Cardiac fibroblast (primary cell): ENCODE measurements around the gene PDGFB.

Experiments used
- DNase-seq, 2 donors: peaks; one replicate each; pipeline versions ENCODE4 v3.0.0 to v3.0.0-alpha.2; 2010; ENCODE audit warnings: low read depth in 2 of 2
- H3K4me3 ChIP-seq, 2 donors: replicated peaks in 1 of 2; 1 replicate in 1 of 2; 2 replicates in 1 of 2; pipeline ENCODE4 v1.5.1; 2011; ENCODE audit warnings: low read depth in 2 of 2, low read length in 2 of 2, mild to moderate bottlenecking in 2 of 2, moderate library complexity in 1 of 2
- TF ChIP-seq, protein P1 (sequence below): IDR thresholded peaks from one replicate; pipeline ENCODE4 v1.5.1; 2011; ENCODE audit warnings: low read depth, mild to moderate bottlenecking, low read length, inconsistent platforms

The PDGFB gene

GRCh38 chr22:39188809-39189208 lies 56.0 kb downstream of the PDGFB start:
- peak in 1 of 2 donors; percentile 59 for DNase-seq
- H3K4me3 ChIP-seq = no peak overlapping the region
- TF ChIP-seq, protein P1, sequence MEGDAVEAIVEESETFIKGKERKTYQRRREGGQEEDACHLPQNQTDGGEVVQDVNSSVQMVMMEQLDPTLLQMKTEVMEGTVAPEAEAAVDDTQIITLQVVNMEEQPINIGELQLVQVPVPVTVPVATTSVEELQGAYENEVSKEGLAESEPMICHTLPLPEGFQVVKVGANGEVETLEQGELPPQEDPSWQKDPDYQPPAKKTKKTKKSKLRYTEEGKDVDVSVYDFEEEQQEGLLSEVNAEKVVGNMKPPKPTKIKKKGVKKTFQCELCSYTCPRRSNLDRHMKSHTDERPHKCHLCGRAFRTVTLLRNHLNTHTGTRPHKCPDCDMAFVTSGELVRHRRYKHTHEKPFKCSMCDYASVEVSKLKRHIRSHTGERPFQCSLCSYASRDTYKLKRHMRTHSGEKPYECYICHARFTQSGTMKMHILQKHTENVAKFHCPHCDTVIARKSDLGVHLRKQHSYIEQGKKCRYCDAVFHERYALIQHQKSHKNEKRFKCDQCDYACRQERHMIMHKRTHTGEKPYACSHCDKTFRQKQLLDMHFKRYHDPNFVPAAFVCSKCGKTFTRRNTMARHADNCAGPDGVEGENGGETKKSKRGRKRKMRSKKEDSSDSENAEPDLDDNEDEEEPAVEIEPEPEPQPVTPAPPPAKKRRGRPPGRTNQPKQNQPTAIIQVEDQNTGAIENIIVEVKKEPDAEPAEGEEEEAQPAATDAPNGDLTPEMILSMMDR = no peak

DNA sequence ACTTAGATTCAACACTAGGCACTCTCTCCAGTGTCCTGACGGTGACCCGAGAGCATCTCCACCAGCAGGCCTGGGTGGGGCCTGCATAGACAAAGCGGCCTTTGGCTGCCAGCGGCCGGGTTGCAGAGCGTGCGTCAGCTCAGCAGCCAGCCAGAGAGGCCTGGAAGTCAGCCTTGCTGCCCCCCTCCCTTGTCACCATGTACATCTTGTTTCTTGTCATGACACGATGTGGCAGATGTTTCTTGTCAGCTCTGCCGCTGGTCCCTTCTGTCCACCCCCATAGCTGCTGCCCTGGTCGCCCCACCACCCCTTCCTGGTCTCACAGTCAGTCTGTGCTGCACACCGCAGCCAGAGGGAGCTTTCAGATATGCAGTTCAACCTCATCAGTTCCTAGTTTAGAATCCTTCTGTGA lies 59.2 kb downstream of the PDGFB start:
- TF ChIP-seq, protein P1 = peak; percentile 51
- H3K4me3 ChIP-seq = no peak overlapping the region
- DNase-seq = peak; percentile 84 to 93

DNA sequence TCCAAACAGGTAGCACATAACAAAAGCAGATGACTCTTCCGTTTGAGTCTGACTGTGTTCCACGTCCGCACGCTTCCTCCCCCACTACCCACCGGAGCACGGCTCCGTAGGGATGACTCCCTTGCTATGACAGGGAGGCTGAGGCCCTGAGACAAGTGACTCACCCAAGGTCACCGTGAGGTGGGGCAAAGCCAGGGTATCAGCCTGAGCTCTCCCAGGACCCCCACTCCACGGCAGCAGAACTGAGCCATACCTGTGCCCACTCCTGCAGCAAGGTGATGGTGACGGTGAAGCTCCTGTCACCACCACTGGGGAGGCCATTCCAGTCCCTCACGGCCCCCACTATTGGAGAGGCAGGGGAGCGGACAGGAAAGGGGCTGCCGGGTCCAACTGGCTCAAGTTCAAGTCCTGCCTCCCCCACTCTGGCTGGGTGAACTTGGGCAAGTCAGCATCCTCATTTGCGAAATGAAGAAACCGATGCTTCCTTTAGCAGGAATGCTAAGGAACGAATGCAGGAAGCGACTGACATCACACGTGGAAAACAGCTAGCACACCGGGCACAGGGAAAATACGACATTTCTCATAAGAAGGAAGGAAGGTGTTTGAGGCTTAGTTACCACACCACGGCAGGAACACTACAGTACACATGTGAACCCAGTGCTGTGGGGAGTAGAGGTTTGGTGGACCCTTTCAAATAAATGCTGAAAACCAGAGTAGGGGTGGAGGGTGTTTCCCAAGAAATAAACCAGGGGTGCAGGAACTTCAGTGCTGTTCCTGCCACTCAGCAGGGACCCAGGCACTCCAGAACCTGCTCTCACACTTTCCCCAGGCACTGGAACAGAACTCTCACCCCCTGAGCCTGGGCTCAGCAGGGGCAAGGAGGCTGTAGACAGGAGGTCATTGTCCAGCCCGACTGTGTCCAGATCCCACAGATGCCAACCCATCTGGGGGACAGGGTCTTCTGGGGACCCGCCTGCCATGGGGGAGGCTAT lies 59.9 kb downstream of the PDGFB start:
- peak; percentile 84 for DNase-seq
- TF ChIP-seq, protein P1 = no peak
- no peak overlapping the region for H3K4me3 ChIP-seq

- TF ChIP-seq, protein P1 = no peak
- DNase-seq = peak; percentile 82 to 90
- H3K4me3 ChIP-seq = no peak overlapping the region
Observed at GRCh38 chr22:39183991-39184585, 60.7 kb downstream of the PDGFB start.

GRCh38 chr22:39182478-39183030 lies 62.2 kb downstream of the PDGFB start:
- peak in 1 of 2 donors; percentile 62 for DNase-seq
- TF ChIP-seq, protein P1 = no peak
- no peak overlapping the region for H3K4me3 ChIP-seq

DNA sequence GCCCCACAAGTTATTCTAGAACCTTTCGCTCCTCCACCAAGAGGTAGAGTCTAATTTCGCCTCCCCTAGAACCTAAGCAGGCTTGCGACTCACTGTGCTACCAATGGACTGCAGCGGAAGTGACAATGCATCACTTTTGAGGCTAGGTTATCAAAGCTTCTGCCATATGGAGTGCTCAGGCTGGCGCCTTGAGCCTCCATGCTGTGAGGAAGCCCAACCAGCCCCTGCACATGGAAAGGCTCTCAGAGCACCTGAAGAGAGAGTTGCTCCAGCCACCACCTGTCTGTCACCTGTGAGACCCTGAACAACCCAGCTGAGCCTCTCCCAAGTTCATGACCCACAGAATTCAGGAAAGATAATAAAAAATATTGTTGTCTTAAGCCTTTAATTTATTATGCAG lies 63.0 kb downstream of the PDGFB start:
- no peak overlapping the region for H3K4me3 ChIP-seq
- TF ChIP-seq, protein P1 = no peak
- no peak for DNase-seq
